Effector CD8-positive, alpha-beta T cell (primary cell): ENCODE results near the gene C19orf85.

ENCODE experiments used
- DNase-seq: peaks from one replicate; lab custom pipeline; 2025; lab: John Stamatoyannopoulos, UW

Gene C19orf85

DNA sequence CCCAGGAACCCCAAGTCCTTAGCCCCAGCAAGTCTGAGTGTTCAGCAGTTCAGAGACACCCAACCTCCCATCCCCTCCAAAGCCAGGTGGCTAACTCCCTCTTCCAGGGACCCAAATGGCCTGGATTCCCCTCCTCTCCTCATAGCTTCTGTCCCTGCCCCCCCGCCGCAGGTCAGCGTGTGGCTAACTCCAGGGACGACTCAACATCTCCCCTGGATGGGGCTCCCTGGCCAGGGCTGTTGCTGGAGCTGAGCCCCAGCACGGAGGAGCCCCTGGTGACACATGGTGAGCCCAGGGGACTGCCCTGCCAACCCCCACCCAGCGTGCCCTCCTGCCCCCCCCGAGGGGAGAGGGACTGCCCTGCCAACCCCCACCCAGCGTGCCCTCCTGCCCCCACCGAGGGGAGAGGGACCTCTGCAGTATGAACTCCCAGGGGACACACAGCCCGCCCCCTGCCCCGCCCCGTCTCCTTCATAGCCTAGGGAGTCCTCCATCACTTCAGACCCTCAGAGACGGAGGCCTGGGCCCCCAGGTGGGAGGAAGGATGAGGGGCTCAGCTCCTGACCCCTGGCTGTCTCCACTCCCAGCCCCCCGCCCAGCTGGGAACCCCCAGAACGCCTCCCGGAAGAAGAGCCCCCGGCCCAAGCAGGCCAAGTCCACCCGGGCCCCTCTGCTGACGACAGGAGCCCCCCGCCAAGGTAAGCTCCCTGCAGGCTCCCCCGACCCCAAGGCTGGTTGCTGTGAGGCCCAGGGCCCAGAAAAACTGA is 25.3 kb upstream of the C19orf85 start:
- no peak for DNase-seq

DNA sequence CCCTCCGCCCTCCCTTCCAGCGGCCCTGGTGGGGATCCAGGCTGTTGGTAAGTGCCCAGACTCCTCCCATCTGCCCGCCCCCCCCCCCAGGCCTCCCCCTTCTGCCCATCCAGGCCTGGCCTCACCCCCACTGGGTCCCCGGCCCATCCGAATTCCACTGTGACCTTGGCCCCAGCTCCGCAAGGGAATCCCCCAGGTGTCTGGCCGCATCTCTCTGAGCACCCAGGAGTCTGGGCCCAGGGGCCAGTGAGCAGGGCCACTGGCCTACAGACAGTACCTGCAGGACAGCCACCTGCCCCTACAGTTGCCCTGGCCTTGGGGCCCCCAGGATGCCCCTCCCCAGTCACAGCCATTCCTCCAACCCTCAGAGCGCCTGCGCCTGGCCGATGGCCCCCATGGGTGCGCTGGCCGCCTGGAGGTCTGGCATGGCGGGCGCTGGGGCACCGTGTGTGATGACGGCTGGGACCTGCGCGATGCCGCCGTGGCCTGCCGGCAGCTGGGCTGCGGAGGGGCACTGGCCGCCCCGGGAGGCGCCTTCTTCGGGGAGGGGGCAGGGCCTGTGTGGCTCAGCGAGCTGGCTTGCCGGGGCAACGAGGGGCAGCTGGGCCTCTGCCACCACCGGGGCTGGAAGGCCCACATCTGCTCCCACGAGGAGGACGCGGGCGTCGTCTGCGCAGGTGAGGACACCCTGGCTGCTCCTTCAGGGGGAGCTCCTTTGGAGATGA is 24.6 kb upstream of the C19orf85 start:
- DNase-seq, result no peak

DNA sequence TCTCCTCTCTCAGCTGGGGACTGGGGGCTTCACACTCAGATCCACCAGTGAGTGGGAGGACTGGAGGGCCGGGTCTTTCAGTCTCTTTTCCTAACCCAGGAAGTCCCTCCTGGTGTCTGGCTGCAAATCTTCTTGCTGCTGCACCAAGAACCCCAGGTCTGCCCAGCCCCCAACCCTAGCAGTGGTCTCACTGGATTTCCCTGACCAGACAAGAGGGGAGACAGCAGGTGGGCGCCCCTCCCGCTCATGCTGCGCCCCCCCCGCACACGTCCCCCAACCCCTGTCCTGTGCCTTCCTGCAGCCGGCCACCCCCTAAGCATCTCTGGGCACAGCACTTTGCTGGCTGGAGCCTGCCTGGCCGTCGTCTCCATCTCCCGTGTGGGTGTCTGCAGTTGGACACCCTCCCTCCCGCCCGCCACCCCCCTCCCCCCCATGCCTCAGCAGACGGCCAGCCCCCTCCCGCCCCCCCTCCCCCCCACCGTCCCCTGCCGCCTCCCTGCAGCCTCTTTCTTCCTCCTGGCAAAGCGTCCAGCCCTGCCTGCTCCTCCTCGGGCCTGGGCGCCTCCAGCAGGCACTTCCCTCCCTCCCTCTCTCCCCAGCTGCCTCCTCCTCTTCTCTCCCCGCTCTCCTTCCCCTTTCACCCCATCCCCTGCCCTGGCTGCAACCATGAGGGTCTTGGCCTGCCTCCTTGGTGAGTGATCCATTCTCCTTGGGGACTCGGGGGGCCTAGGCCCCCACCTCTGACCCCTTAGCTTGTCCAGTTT is 23.6 kb upstream of the C19orf85 start, which contains the start of gene SSC5D:
TSS of gene SSC5D (plus strand) at position 513 of the 764 bp plus-strand sequence. CDS start at position 667, 154 bp downstream.
- no peak for DNase-seq

DNA sequence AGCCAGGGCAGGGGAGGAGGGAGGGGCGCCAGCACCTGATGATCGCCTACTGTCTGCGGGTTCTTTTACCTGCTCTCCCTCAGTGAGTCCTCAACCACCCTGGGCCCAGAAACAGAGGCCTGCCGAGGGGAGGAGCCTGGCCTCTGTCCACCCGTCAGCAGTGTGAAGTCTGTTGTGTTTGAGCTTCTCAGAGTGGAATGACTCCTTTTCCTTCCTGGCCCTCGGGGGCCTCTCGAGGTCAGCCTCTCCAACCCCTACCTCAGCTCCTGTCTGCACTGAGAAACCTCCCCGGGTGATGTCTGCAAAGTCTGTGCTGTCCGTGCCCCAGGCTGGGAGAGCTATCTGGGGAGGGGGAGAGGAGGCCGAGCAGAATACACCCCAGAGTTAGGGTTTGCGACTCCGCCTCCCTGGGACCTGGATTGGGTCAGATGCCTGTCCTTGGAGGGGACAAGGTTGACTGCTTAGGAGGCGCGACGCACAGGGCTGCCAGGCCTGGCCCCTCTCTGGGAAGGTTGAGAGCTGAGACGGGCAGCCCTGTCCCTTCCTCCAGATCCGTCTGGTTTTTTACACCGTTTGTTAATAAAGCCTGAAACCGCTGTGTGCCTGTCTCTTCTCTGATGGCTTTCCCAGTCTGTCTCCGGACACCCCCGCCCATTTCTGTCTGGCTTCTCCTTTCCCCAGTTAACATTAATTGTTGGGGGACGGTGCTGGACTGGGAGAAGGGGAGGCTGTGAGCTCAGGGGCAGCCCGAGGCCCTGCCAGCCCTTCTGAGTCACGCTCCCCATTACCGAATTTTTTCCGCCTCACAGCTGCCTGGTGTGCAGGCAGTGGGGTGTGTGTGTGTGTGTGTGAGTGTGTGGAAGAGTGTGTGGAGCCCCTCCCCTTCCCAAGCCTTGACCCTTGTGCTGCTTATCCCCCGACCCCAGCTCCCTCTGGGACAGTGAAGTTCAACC is 22.7 kb upstream of the C19orf85 start:
- DNase-seq, result no peak

DNA sequence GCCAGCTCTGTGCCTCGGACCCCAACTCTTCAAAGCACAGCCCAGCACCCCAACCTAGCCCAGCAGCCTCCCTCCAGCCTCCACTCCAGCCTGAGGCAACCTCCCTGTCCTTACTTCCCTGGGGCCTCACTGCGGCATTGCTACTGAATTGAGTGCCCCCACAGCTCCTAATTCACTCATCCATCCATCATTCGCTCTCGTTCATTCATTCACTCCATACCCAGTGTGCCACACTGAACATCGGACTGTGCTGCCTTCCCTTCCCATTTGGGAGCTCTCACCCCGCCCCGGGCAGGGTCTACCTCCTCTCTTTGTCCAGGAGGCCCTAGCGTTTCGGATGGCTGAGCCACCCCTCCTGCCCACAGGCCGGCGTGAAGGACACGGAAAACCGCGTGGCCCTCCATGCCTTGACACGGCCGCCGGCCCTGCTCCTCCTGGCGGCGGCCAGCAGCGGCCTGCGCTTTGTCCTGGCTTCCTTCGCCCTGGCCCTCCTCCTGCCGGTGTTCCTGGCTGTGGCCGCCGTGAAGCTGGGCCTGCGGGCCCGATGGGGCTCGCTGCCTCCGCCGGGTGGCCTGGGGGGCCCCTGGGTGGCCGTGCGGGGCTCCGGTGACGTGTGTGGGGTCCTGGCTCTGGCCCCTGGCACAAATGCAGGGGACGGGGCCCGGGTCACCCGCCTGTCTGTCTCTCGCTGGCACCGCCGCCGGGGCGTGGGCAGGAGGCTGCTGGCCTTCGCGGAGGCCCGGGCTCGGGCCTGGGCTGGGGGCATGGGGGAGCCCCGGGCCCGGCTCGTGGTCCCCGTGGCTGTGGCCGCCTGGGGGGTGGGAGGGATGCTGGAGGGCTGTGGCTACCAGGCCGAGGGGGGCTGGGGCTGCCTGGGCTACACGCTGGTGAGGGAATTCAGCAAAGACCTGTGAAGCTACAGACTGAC is 21.8 kb upstream of the C19orf85 start:
- no peak for DNase-seq

DNA sequence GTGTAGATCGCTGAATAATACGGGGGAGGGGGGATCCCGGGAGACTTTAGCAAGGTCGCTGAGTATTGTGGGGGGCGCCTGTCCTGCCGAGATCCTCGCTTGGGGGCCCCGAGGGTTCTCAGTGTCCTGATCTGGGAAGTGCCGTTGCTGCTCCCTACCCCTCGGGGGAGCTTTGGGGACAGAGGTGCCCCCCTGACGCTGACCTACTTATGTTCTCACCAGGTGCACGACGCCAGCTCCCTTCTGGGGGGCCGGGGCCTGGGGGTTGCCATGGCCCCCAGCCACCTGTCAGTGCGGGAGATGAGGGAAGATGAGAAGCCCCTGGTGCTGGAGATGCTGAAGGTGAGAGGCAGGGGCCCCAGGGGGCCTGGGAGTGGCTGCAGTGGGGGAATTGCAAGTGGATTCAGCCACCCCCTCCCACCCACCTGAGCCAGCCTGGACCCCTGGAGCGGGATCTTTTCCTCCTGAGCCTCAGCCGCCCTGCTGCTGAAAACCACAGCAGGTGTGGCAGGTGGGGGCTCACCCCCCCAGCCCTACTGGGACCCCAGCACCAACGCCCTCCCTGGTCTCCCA is 21.0 kb upstream of the C19orf85 start:
- DNase-seq, result no peak

DNA sequence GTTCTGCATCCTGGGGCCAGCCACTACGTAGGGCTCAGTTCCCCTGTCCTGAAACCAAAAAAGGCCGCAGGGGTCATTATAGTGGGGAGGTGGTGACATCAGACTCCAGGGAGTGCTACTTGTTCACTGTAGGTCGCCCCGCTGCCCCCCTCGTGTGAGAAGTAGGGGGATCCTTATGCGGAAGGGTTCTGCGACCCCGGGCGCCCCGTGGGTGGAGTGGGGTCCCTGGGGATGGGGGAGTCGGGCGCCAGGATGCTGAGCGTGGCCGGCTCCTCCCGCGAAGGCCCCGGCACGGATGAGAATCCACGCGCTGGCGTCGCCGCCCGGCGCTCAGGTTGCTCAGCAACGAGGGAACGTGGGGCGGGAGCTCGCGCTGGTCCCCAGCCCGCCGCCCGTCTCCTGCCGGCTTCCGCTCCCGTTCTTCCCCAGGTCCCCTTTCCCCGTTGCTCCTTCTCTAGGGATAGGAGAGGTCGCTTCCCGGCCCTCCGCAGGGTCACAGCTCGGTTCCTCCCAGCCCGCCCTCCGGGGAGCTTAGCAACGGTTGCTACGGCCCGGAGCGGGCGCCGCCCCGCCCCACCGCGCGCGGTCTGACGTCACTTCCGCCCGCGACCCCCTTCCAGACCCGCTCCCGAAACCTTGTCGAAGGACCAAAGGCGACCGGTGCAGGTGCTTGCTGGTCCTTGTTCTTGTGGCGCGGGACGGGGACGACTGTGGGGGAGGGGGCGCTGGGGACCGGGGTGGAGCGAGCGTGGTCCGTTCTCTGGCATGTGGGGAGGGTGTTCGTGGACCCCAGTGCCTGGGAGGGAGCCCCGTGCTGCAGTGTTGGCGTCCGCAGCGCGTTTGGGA is 20.3 kb upstream of the C19orf85 start, which contains the start of gene NAT14:
TSS of gene NAT14 (plus strand) at position 596 of the 846 bp plus-strand sequence. CDS start 521 bp downstream, outside the sequence.
- peak; percentile 61 for DNase-seq

DNA sequence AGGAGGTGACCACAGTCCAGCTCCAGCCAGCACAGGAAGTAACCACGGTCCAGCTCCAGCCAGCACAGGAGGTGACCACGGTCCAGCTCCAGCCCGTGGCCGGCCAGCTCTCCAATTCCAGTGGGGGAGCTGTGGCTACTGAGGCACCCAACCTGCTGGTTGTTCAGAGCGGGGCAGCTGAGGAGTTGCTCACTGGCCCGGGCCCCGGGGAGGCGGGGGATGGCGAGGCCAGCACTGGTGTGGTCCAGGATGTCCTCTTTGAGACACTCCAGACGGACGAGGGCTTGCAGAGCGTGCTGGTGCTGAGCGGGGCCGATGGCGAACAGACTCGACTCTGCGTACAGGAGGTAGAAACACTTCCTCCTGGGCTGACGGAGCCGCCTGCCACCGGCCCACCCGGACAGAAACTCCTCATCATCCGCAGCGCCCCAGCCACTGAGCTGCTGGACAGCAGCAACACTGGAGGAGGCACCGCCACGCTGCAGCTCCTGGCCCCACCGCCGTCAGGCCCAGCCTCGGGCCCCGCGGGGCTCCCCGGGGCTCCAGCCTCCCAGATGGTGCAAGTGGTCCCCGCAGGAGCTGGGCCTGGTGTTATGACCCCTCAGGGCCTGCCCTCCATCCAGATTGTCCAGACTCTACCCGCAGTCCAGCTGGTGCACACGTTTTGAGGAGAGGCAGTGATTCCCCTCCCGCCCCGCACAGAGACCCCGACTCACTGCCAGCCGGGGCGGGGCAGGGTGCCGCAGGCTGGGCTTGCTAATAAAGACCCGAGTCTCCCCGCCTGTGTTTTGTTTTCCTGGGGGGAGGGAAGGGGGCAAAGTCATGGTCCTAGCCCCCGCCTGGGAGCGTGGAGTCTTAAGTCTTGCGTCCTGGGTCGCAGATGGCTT is 19.4 kb upstream of the C19orf85 start:
- DNase-seq, result no peak

DNA sequence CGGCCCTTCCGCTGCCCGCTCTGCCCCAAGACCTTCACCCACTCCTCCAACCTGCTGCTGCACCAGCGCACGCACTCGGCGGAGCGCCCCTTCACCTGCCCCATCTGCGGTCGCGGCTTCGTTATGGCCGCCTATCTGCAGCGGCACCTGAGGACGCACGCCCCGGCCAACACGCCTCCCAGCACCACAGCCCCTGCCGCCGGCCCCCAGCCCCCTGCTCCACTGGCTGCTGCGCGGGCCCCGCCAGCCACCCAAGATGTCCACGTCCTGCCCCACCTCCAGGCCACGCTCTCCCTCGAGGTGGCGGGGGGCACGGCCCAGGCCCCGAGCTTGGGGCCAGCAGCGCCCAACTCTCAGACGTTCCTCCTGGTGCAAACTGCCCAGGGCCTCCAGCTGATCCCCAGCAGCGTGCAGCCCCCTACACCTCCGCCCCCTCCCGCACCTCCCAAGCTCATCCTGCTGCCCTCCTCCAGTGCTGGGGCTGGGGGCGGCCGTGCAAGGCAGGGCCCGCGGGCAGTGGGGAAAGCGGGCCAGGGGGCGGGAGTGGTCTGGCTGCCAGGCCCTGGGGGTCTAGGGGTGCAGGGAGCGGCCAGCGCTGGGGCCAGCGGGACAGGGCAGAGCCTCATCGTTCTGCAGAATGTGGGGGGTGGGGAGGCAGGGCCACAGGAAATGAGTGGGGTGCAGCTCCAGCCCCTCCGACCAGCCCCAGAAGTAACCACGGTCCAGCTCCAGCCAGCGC is 18.6 kb upstream of the C19orf85 start:
- no peak for DNase-seq

DNA sequence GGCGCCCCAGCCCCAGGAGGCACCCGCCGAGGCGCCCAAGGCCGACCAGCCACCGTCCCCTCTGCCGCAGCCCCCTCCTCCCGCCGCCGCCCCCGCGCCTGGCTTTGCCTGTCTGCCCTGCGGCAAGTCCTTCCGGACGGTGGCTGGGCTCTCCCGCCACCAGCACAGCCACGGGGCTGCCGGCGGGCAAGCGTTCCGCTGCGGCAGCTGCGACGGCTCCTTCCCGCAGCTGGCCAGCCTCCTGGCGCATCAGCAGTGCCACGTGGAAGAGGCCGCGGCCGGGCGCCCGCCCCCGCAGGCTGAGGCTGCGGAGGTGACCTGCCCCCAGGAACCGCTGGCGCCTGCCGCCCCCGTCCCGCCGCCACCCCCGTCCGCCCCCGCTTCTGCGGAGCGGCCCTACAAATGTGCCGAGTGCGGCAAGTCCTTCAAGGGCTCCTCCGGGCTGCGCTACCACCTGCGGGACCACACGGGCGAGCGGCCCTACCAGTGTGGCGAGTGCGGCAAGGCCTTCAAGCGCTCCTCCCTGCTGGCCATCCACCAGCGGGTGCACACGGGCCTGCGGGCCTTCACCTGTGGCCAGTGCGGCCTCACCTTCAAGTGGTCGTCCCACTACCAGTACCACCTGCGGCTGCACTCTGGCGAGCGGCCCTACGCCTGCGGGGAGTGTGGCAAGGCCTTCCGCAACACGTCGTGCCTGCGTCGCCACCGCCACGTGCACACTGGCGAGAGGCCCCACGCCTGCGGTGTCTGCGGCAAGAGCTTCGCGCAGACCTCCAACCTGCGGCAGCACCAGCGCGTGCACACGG is 17.8 kb upstream of the C19orf85 start:
- no peak for DNase-seq

DNA sequence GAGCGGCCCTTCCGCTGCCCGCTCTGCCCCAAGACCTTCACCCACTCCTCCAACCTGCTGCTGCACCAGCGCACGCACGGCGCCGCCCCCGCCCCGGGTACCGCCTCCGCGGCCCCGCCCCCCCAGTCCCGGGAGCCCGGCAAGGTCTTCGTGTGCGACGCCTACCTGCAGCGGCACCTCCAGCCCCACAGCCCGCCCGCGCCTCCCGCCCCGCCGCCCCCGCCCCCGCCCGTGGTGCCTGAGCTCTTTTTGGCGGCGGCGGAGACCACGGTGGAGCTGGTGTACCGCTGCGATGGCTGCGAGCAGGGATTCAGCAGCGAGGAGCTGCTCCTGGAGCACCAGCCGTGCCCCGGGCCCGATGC is 17.2 kb upstream of the C19orf85 start:
- no peak for DNase-seq

DNA sequence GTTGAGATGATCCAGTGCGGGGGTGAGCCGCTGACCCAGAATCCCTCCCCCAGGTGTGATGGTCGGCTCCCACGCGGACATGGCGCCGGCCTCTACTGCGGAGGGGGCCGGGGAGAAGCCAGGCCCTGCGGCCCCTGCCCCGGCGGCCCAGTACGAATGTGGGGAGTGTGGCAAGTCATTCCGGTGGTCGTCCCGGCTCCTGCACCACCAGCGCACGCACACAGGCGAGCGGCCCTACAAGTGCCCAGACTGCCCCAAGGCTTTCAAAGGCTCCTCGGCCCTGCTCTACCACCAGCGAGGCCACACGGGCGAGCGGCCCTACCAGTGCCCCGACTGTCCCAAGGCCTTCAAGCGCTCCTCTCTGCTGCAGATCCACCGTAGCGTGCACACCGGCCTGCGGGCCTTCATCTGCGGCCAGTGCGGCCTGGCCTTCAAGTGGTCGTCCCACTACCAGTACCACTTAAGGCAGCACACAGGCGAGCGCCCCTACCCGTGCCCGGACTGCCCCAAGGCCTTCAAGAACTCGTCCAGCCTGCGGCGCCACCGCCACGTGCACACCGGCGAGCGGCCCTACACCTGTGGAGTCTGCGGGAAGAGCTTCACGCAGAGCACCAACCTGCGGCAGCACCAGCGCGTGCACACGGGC is 16.7 kb upstream of the C19orf85 start:
- DNase-seq, result no peak

DNA sequence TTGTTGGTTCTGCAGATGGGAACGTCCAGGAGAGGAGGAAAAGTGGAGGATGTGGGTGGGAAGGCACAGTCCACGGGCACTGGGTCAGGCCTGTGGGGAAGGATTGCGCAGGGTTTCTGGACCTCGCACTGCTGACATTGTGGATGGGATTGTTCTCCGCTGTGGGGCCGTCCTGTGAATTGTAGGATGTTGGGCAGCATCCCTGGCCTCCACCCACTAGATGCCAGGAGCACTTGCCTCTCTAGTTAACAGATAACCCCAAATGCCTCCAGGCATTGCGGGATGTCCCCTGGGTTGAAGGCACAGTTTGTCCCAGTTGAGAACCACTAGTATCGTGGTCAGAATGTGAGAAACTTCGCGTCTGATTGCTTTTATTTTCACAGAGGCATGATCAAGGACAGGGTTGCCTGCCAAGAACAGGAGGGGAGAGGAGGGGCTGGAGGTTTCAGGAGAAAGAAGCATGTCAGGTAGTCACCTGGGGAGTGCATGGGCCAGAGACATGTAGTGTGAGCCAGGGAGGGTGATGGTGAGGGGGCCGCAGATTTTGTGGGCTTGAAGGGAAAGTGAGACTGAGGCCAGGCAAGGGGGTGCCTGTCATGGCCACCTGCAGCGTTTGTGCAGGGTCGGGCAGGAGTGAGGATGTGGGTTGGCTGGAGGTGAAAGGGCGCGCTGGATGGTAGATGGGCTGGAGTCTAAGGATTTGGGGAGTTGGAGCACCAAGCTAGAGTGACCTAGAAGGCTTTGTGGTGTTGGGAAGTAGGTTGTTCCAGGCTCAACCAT is 15.1 kb upstream of the C19orf85 start:
- DNase-seq, result no peak

DNA sequence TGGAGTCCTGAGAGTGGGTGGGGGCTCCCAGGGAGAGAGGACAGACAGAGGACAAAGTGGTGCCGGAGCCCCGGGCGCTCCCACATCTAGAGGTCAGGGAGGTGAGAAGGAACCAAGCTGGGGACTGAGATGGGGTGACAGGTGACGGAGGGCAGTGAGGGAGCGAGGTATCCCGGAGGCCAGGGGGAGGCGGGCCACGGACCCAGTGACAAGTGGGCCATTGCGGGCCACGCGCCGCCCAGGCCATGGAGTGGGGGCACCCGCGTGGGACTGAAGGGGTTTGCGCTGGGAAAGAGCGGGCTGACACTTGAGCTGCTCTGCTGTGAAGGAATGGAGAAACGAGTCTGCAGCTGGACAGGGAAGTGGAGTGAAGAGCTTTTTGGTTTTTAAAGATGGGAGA is 14.5 kb upstream of the C19orf85 start:
- DNase-seq, result no peak

DNA sequence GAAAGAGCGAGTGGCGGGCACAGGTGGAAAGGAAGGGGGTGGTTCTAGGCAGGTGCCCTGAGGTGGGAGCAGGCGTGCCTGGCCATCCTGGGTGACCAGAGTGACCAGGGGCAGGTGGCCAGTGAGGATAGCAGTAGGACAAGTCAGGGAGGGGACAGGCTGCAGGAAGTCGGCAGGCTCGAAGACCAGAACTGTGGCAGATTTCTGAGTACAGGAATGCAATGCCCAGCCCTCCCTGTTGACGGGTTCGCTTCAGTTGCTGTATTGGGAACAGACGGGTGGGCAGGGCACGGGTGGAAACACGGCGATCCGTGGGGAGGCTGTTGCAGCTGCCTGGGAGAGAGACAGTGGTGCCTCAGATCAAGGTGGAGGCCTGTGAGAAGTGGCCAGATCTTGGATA is 13.8 kb upstream of the C19orf85 start:
- DNase-seq, result no peak
